A549 (cell line): ENCODE results near the gene FBXL7. TPM values are rescaled to one million over a fixed set of nuclear protein-coding genes. Genes with fewer than 3 reads are reported as not detected.

ENCODE experiments used
- ATAC-seq, 2 experiments: fragments of 200-7000 bp in 1 of 2; fragments of >200 bp in 1 of 2; cut with Nextera tagmentation in 1 of 2; cut with Tn5 transposase in 1 of 2; 3 replicates each; pipeline versions ENCODE4 v1.8.0 to v1.9.1; 2018 to 2020; ENCODE audit warnings: mild to moderate bottlenecking in 1 of 2, moderate library complexity in 1 of 2
- CTCF ChIA-PET: fragments of 300-600 bp; sonication (Branson Sonifier 250); formaldehyde crosslinking; extraction: SDS; loops from one replicate; lab custom pipeline; 2021; ENCODE audit warnings: antibody characterized with exemption, inconsistent platforms; lab: Yijun Ruan, JAX
- POLR2A ChIA-PET: fragments of 350-600 bp; formaldehyde crosslinking; extraction: SDS; loops from one replicate; lab custom pipeline; 2021; ENCODE audit warnings: antibody characterized with exemption, inconsistent platforms; lab: Yijun Ruan, JAX
- DNase-seq, 2 experiments: peaks; one replicate each; pipeline versions ENCODE4 v3.0.0 to v3.0.0-alpha.2; 2011 to 2016; ENCODE audit warnings: low read depth in 1 of 2, low spot score in 1 of 2
- FAIRE-seq: peaks from 2 replicates; lab custom pipeline; 2011; peaks lifted over from hg19 to GRCh38; lab: Jason Lieb, UNC
- H3K27ac ChIP-seq, 2 experiments: fragments of >200 bp; sonication (Bioruptor Twin); formaldehyde crosslinking; 3 replicates each; pipeline ENCODE4 v1.5.1; 2016 to 2017
- H3K4me1 ChIP-seq: fragments of >200 bp; sonication (Bioruptor Twin); formaldehyde crosslinking; 3 replicates; pipeline ENCODE4 v1.6.1; 2016
- H3K4me2 ChIP-seq: fragments of >200 bp; sonication (Bioruptor Twin); formaldehyde crosslinking; 3 replicates; pipeline ENCODE4 v1.6.1; 2016
- H3K4me3 ChIP-seq: fragments of >200 bp; sonication (Bioruptor Twin); formaldehyde crosslinking; 3 replicates; pipeline ENCODE4 v1.5.1; 2016
- H3K9me3 ChIP-seq: fragments of >200 bp; sonication (Bioruptor Twin); formaldehyde crosslinking; 3 replicates; pipeline ENCODE4 v1.6.1; 2016
- CTCF ChIP-seq: fragments of >200 bp; sonication (Bioruptor Twin); formaldehyde crosslinking; IDR thresholded peaks from 3 replicates; pipeline ENCODE4 v1.5.1; 2016
- ESRRA ChIP-seq: fragments of 150-350 bp; IDR thresholded peaks from 2 replicates; pipeline ENCODE4 v1.6.1; 2014; ENCODE audit warnings: mild to moderate bottlenecking, low read length, borderline replicate concordance
- GATA3 ChIP-seq: IDR thresholded peaks from 2 replicates; pipeline ENCODE4 v1.6.1; 2012; ENCODE audit warnings: borderline replicate concordance
- HEYL ChIP-seq: fragments of 250-450 bp; sonication (Bioruptor Pico); IDR thresholded peaks from 2 replicates; pipeline ENCODE4 v1.8.0; 2021; ENCODE audit warnings: mild to moderate bottlenecking, moderate library complexity
- HOXB5 ChIP-seq: fragments of 250-450 bp; sonication (Bioruptor Pico); IDR thresholded peaks from 2 replicates; pipeline ENCODE4 v1.5.0; 2020; ENCODE audit warnings: mild to moderate bottlenecking, moderate library complexity
- KDM1A ChIP-seq: fragments of 200-600 bp; sonication (generic); IDR thresholded peaks from 2 replicates; pipeline ENCODE4 v1.6.1; 2016; ENCODE audit warnings: low read depth, mild to moderate bottlenecking
- MYC ChIP-seq: IDR thresholded peaks from 2 replicates; pipeline ENCODE4 v1.6.1; 2012; ENCODE audit warnings: mild to moderate bottlenecking, inconsistent platforms, low read length, improper control_type of control experiment, borderline replicate concordance
- POLR2A ChIP-seq: IDR thresholded peaks from 2 replicates; pipeline ENCODE4 v1.6.1; 2012; ENCODE audit warnings: mild to moderate bottlenecking, low read length
- RAD21 ChIP-seq, 2 experiments: fragments of >200 bp in 1 of 2; sonication (Bioruptor Twin) in 1 of 2; formaldehyde crosslinking in 1 of 2; IDR thresholded peaks in 1 of 2; conservative IDR thresholded peaks in 1 of 2; 2 replicates in 1 of 2; 3 replicates in 1 of 2; pipeline ENCODE4 v1.6.1; 2012 to 2018; ENCODE audit warnings: inconsistent platforms in 1 of 2
- RARB ChIP-seq: fragments of 250-450 bp; sonication (Bioruptor Pico); IDR thresholded peaks from 2 replicates; pipeline ENCODE4 v1.8.0; 2021; ENCODE audit warnings: mild to moderate bottlenecking, moderate library complexity
- RCOR1 ChIP-seq: fragments of 150-350 bp; IDR thresholded peaks from 2 replicates; pipeline ENCODE4 v1.6.1; 2014; ENCODE audit warnings: antibody characterized with exemption, low read length, low read depth
- REST ChIP-seq: fragments of 200-600 bp; sonication (generic); IDR thresholded peaks from 2 replicates; pipeline ENCODE4 v1.6.1; 2016; ENCODE audit warnings: antibody characterized with exemption, mild to moderate bottlenecking, moderate library complexity
- RNF2 ChIP-seq: fragments of 200-600 bp; sonication (generic); IDR thresholded peaks from 2 replicates; pipeline ENCODE4 v1.6.1; 2016; ENCODE audit warnings: low read depth, mild to moderate bottlenecking, antibody characterized with exemption, moderate library complexity, borderline replicate concordance
- SMC3 ChIP-seq: fragments of >200 bp; sonication (Bioruptor Twin); formaldehyde crosslinking; IDR thresholded peaks from 3 replicates; pipeline ENCODE4 v1.6.1; 2018; ENCODE audit warnings: inconsistent platforms
- TFCP2L1 ChIP-seq: fragments of 250-450 bp; sonication (Bioruptor Pico); IDR thresholded peaks from 2 replicates; pipeline ENCODE4 v1.5.0; 2021; ENCODE audit warnings: mild to moderate bottlenecking
- TP53 ChIP-seq: fragments of 250-450 bp; sonication (Bioruptor Pico); IDR thresholded peaks from 2 replicates; pipeline ENCODE4 v1.5.0; 2021; ENCODE audit warnings: mild to moderate bottlenecking, moderate library complexity
- ZC3H11A ChIP-seq: fragments of 450-650 bp; IDR thresholded peaks from 2 replicates; pipeline ENCODE4 v1.6.1; 2014; ENCODE audit warnings: antibody characterized with exemption, mild to moderate bottlenecking
- WGBS: methylation state at CpG from one replicate; pipeline ENCODE4 v1.1.6; 2017; ENCODE audit errors: missing lambda C conversion rate; 5-methylcytosine and 5-hydroxymethylcytosine counted together
- polyA plus RNA-seq, 4 experiments: library from polyadenylated mRNA; depleted of rRNA in 3 of 4; stranded (reverse); fragments of >200 nt; fragmentation: RNase III in 1 of 4; extraction: RNeasy Plus Mini Kit Qiagen cat#74134 plus additional on column Dnase treatment in 1 of 4; gene quantifications; 2 replicates in 3 of 4; 3 replicates in 1 of 4; pipeline ENCODE4 v1.2.3, GENCODE V29; 2011 to 2017

The FBXL7 gene
- polyA plus RNA-seq, 2 of the 4 experiments (the other 2 are of a cell fraction), result 0.90 to 1.7 TPM

- no peak for ATAC-seq
- POLR2A ChIA-PET, result no interaction called here
- no peak for FAIRE-seq
Measured at GRCh38 chr5:15889001-15889400, 389.0 kb downstream of the FBXL7 start.

GRCh38 chr5:15893866-15894265, 393.9 kb downstream of the FBXL7 start:
- no peak for FAIRE-seq
- Histone ChIP-seq H3K27ac (no peak overlapping the region), H3K4me2 (no peak overlapping the region), H3K9me3 (no peaks in the 10 kb centered on the region), H3K4me3 (no peak overlapping the region), H3K4me1 (no peaks in the 10 kb centered on the region)
- ChIA-PET CTCF (interaction anchor here (0.6 kb wide), 1 partner anchor 124 kb away, joined by 3 read pairs; no protein-coding TSS in a partner anchor), POLR2A (no interaction called here)
- TF ChIP-seq RAD21 (conservative IDR thresholded peaks at IDR 0.05 in 1 of 2, IDR thresholded peaks at IDR 0.05 in 1 of 2), result no peak
- TF ChIP-seq HOXB5 (CRISPR knock-in tag), result no peak
- TF ChIP-seq SMC3, result no peak
- TF ChIP-seq RCOR1, result no peak
- 75% methylated on average over 11 of the region's 11 CpGs for WGBS
- DNase-seq, result no peak
- no peak for ATAC-seq

More at GRCh38 chr5:15889001-15889400, 389.0 kb downstream of the FBXL7 start:
- no peaks in the 10 kb centered on the region; the same call in 2 of the 3 replicates for H3K9me3 ChIP-seq
- no peak overlapping the region for H3K4me2 ChIP-seq
- no peak for DNase-seq
- TF ChIP-seq GATA3, result no peak
- no peak for TF ChIP-seq TP53 (CRISPR knock-in tag)
- TF ChIP-seq POLR2A, result no peak
- no peak for TF ChIP-seq HOXB5 (CRISPR knock-in tag)
- TF ChIP-seq ZC3H11A, result no peak
- TF ChIP-seq RARB, result no peak
- TF ChIP-seq HEYL, result no peak
- TF ChIP-seq KDM1A, result no peak
- no peak for TF ChIP-seq MYC
- TF ChIP-seq, all 56 proteins: peak for 0
- no peak overlapping the region for H3K4me3 ChIP-seq
- no peaks in the 10 kb centered on the region for H3K4me1 ChIP-seq
- CTCF ChIA-PET, result no interaction called here
- H3K27ac ChIP-seq, result no peak overlapping the region
- 51% methylated on average over 3 of the region's 3 CpGs for WGBS

GRCh38 chr5:15897656-15898055, 397.7 kb downstream of the FBXL7 start:
- Histone ChIP-seq H3K4me3 (no peak overlapping the region), H3K27ac (no peak overlapping the region), H3K9me3 (no peaks in the 10 kb centered on the region), H3K4me2 (no peak overlapping the region), H3K4me1 (no peaks in the 10 kb centered on the region)
- ChIA-PET POLR2A (no interaction called here), CTCF (no interaction called here)
- FAIRE-seq (no peak), ATAC-seq (no peak), DNase-seq (no peak)
- WGBS, result 67% methylated on average over 3 of the region's 3 CpGs
- TF ChIP-seq TFCP2L1 (CRISPR knock-in tag) (no peak), SMC3 (no peak), REST (no peak), ESRRA (no peak)

- ATAC-seq (no peak), FAIRE-seq (no peak), DNase-seq (no peak)
- WGBS, result 29% methylated on average over 6 of the region's 6 CpGs
- TF ChIP-seq CTCF, result no peak
- no peak for TF ChIP-seq RNF2
- TF ChIP-seq ESRRA, result no peak
- H3K4me2 ChIP-seq, result no peak overlapping the region
- no peaks in the 10 kb centered on the region for H3K9me3 ChIP-seq
- ChIA-PET CTCF (no interaction called here), POLR2A (no interaction called here)
- H3K4me1 ChIP-seq, result no peaks in the 10 kb centered on the region
- H3K27ac ChIP-seq, result no peak overlapping the region
- H3K4me3 ChIP-seq, result no peak overlapping the region
Measured at GRCh38 chr5:15898641-15899040, 398.7 kb downstream of the FBXL7 start.
